GM23248 (cell line): ENCODE data around the gene UPF1. TPM values are rescaled to one million over a fixed set of nuclear protein-coding genes. Genes with fewer than 3 reads are reported as not detected.

Source experiments
- DNase-seq: peaks from one replicate; pipeline ENCODE4 v3.0.0-alpha.2; 2015
- H2AFZ ChIP-seq: fragments of 200-600 bp; sonication (generic); 2 replicates; pipeline ENCODE4 v1.6.1; 2016; ENCODE audit warnings: antibody characterized with exemption
- H3F3A ChIP-seq: fragments of 200-600 bp; sonication (generic); 2 replicates; pipeline ENCODE4 v1.6.1; 2016; ENCODE audit warnings: mild to moderate bottlenecking, antibody characterized with exemption, mixed run types; ENCODE audit not compliant: insufficient read depth
- H3K27ac ChIP-seq: fragments of 200-600 bp; sonication (generic); 2 replicates; pipeline ENCODE4 v1.5.1; 2016; ENCODE audit warnings: mild to moderate bottlenecking
- H3K27me3 ChIP-seq: fragments of 200-600 bp; sonication (generic); replicated peaks from 2 replicates; pipeline ENCODE4 v1.6.1; 2016; ENCODE audit warnings: mild to moderate bottlenecking; ENCODE audit not compliant: insufficient read depth
- H3K36me3 ChIP-seq: fragments of 200-600 bp; sonication (generic); 2 replicates; pipeline ENCODE4 v1.6.1; 2016; ENCODE audit warnings: low read depth, mild to moderate bottlenecking
- H3K4me1 ChIP-seq: fragments of 200-600 bp; sonication (generic); 2 replicates; pipeline ENCODE4 v1.6.1; 2016; ENCODE audit warnings: mild to moderate bottlenecking; ENCODE audit not compliant: insufficient read depth
- H3K4me2 ChIP-seq: fragments of 200-600 bp; sonication (generic); one replicate; pipeline ENCODE4 v1.6.1; 2016; ENCODE audit warnings: mild to moderate bottlenecking; ENCODE audit not compliant: unreplicated experiment
- H3K4me3 ChIP-seq: fragments of 200-600 bp; sonication (generic); 2 replicates; pipeline ENCODE4 v1.5.1; 2016; ENCODE audit warnings: mild to moderate bottlenecking
- H3K79me2 ChIP-seq: fragments of 200-600 bp; sonication (generic); 2 replicates; pipeline ENCODE4 v1.6.1; 2016; ENCODE audit warnings: mild to moderate bottlenecking; ENCODE audit not compliant: insufficient read depth
- H3K9ac ChIP-seq: fragments of 200-600 bp; sonication (generic); 2 replicates; pipeline ENCODE4 v1.6.1; 2016; ENCODE audit warnings: mild to moderate bottlenecking
- H3K9me2 ChIP-seq: fragments of 200-600 bp; sonication (generic); 2 replicates; pipeline ENCODE4 v1.6.1; 2016; ENCODE audit warnings: mixed run types, mild to moderate bottlenecking, moderate library complexity; ENCODE audit not compliant: insufficient read depth
- H3K9me3 ChIP-seq: fragments of 200-600 bp; sonication (generic); one replicate; pipeline ENCODE4 v1.6.1; 2017; ENCODE audit warnings: low read depth
- H4K20me1 ChIP-seq: fragments of 200-600 bp; sonication (generic); 2 replicates; pipeline ENCODE4 v1.6.0; 2016; ENCODE audit not compliant: insufficient read depth
- EZH2 ChIP-seq: fragments of 200-600 bp; sonication (generic); IDR thresholded peaks from 2 replicates; pipeline ENCODE4 v1.6.1; 2018; ENCODE audit warnings: antibody characterized with exemption, mild to moderate bottlenecking; ENCODE audit not compliant: insufficient read depth, poor library complexity, severe bottlenecking
- EZH2phosphoT487 ChIP-seq: fragments of 200-600 bp; sonication (generic); IDR thresholded peaks from 2 replicates; pipeline ENCODE4 v1.6.1; 2018; ENCODE audit warnings: antibody characterized with exemption, moderate library complexity, mild to moderate bottlenecking, low read depth; ENCODE audit not compliant: insufficient read depth
- WGBS, 2 experiments: methylation state at CpG; one replicate each; pipeline ENCODE4 v1.1.6; 2015 to 2017; ENCODE audit warnings: low lambda C conversion rate in 2 of 2, low coverage in 1 of 2; ENCODE audit errors: missing lambda C conversion rate in 2 of 2; 5-methylcytosine and 5-hydroxymethylcytosine counted together
- in situ Hi-C: fragments of 300-500 bp; cut with MboI; formaldehyde crosslinking; loops from 2 replicates; pipeline ENCODE4 v1.15.0; 2020
- polyA plus RNA-seq: library from polyadenylated mRNA; unstranded; fragments of >200 nt; fragmentation: Nextera tagmentation; extraction: Ambion mirVana; gene quantifications from 2 replicates; pipeline ENCODE4 v1.2.1, GENCODE V29; 2016
- total RNA-seq: library from RNA; depleted of rRNA; stranded (reverse); fragments of >200 nt; shearing (Covaris generic); gene quantifications from 2 replicates; pipeline ENCODE4 v1.2.3, GENCODE V29; 2014

UPF1 gene
- total and polyA plus RNA-seq, 2 experiments from 2014 or later, result 4.3 to 57.4 TPM

DNA sequence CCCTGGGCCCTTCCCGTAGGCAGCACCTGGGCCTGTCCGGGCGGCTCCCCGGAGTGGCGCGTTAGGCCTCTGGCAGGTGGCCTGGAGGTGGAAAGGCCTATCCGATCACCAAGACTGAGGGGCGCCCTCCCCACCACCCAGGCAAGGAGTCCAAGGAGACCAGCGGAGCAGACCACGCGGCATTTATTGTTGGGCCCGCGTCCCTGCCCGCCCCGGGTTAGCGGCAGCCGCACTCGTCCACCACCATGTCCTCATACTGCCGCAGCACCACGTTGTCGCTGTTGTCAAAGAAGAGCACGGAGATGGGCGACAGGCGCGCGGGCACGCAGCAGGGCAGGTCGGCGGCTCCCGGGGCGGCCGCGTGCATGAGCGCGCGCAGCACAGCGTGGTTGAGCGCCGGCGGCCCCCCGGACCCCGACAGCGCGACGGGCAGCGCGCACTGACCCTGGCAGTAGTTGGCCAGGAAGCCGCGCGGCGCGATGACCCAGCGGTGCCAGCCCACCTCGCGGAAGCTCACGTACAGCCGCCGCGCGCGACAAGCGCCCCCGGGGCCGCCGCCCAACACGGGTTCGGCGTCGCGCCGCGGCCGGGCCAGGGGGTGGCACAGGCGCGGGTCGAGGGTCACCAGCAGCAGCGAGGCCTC lies 36.7 kb downstream of the UPF1 start:
- H4K20me1 ChIP-seq, result no peaks in the 10 kb centered on the region
- 50 to 67% methylated on average over 59 to 62 of the region's 77 CpGs for WGBS, 2 experiments
- H3K4me2 ChIP-seq, result no peak overlapping the region
- no peaks in the 10 kb centered on the region for H3K79me2 ChIP-seq
- H3K27me3 ChIP-seq, result no peaks in the 10 kb centered on the region
- DNase-seq, result no peak
- in situ Hi-C loops, result no loop called here
- no peak overlapping the region for H3K4me3 ChIP-seq
- no peak overlapping the region for H3K9ac ChIP-seq
- peaks cover 19% of the 10 kb centered on the region; the same call in 1 of the 2 replicates for H3K36me3 ChIP-seq
- TF ChIP-seq EZH2 (no peak), EZH2phosphoT487 (no peak)
- H2AFZ ChIP-seq, result no peak overlapping the region
- H3F3A ChIP-seq, result peaks cover 4% of the 10 kb centered on the region; the same call in 1 of the 2 replicates
- no peak overlapping the region for H3K27ac ChIP-seq
- H3K4me1 ChIP-seq, result no peaks in the 10 kb centered on the region
- no peaks in the 10 kb centered on the region for H3K9me2 ChIP-seq
- H3K9me3 ChIP-seq, result no peaks in the 10 kb centered on the region

DNA sequence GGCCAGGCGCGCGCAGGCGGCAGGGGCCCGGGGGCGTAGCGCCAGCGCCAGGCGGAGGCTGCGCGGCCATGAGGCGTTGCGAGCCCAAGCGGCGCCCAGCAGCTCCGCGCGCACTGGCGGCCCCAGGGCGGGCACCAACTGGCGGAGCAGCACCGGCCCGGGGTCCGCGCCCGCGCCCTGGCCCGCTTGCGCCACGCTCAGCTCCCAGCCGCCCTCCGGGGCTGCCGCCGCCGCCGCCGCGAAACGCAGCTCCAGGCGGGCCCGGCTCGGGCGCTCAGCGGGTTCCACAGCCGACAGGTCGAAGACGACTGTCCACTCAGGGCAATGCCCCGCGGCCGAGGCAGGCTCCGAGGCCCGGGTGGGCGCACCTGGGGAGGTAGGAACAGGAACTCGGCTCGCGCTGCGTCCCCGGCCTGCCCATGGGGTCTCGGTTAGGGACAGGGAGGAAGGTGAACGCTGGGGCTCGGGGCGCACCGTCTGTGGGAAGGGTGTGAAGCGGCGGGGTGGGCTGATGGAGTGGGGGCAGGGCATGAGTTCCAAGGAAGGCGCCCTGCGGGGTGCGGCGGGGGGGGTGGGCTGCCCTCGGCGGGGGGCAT lies 37.4 kb downstream of the UPF1 start:
- H3K4me3 ChIP-seq, result no peak overlapping the region
- H3K27ac ChIP-seq, result no peak overlapping the region
- no peaks in the 10 kb centered on the region for H4K20me1 ChIP-seq
- H3K4me2 ChIP-seq, result no peak overlapping the region
- peaks cover 19% of the 10 kb centered on the region; the same call in 1 of the 2 replicates for H3K36me3 ChIP-seq
- no peaks in the 10 kb centered on the region for H3K79me2 ChIP-seq
- H3K9ac ChIP-seq, result no peak overlapping the region
- DNase-seq, result peak; percentile 35
- H3F3A ChIP-seq, result peaks cover 3% of the 10 kb centered on the region; the same call in 1 of the 2 replicates
- in situ Hi-C loops, result no loop called here
- 23 to 29% methylated on average over 32 to 58 of the region's 71 CpGs for WGBS, 2 experiments
- no peaks in the 10 kb centered on the region for H3K27me3 ChIP-seq
- no peaks in the 10 kb centered on the region for H3K9me3 ChIP-seq
- no peaks in the 10 kb centered on the region for H3K4me1 ChIP-seq
- H2AFZ ChIP-seq, result no peak overlapping the region
- TF ChIP-seq EZH2phosphoT487 (no peak), EZH2 (no peak)
- no peaks in the 10 kb centered on the region for H3K9me2 ChIP-seq

DNA sequence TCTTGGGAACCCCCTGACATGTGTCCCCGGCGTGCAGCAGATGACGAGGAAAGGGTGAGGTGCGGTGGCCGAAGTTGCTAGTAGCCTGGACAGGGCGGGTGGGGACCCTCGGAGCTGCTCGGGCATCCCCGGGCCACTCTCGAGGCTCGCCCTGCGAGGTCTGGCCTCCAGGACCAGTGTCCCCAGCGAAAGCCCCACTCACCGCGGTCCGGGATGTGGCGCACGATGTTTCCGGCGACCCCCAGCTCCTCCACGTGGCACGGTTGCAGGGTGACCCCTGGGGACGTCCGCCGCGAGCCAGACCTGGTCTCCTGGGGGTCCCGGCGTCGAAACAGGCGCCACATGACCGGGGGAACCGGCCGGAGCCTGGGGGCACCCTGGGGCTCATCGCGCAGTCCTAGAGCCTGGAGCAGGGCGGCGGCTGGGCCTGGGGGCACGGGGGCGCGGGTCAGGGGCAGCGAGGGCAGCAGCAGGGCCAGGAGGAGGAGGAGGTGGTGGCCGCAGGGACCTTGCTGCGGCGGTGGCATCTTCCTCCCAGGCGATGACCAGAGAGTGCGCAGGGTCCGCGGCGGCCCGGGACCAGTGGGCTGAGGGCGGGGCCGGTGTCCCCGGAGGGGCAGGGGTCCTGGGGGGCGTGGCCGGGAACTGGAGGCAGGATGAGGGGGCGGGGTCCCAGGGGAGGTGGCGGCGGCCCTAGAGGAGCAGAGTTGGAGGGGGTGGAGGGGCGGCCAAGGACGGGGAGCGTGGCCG lies 38.2 kb downstream of the UPF1 start:
- no peaks in the 10 kb centered on the region for H3K27me3 ChIP-seq
- no peaks in the 10 kb centered on the region for H3K9me3 ChIP-seq
- no peak overlapping the region for H3K9ac ChIP-seq
- no peak for TF ChIP-seq EZH2
- no peak for TF ChIP-seq EZH2phosphoT487
- H3K36me3 ChIP-seq, result peaks cover 19% of the 10 kb centered on the region; the same call in 1 of the 2 replicates
- no peaks in the 10 kb centered on the region for H4K20me1 ChIP-seq
- no peaks in the 10 kb centered on the region for H3K9me2 ChIP-seq
- 20 to 24% methylated on average over 16 to 61 of the region's 62 CpGs for WGBS, 2 experiments
- H3K79me2 ChIP-seq, result no peaks in the 10 kb centered on the region
- no peaks in the 10 kb centered on the region; the same call in 1 of the 2 replicates for H3F3A ChIP-seq
- H3K4me2 ChIP-seq, result no peak overlapping the region
- no peaks in the 10 kb centered on the region for H3K4me1 ChIP-seq
- in situ Hi-C loops, result no loop called here
- no peak overlapping the region for H3K4me3 ChIP-seq
- no peak for DNase-seq
- H3K27ac ChIP-seq, result no peak overlapping the region
- no peak overlapping the region for H2AFZ ChIP-seq

DNA sequence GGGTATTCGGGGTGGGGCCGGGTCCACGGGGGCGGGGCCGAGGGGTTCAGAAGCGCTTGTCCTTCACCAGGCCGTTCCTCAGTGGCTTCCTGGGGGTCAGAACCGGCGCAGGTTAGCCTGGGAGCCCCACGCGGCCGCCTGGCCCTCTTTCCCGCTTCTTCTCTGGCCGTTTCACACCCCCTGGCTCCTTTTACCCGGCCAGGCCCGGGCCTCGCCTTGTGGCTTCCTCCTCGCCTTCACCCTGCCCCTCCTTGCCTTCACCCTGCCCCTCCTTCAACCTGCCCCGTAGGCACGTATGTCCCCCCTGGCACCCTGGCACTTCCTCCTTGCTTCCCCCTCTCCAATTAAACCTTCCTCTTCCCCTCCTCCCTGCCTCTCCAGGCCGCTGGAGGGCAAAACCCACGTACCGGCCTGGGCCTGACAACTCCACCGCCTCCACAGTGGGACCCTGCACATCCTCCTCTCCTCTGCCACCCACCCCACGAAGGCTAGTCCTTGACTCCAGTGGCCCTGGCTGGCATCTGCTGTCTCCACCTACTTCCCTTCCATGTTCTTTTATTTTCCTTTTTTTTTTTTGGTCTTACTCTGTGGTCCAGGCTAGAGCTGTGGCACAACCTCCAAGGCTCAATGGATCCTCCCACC lies 38.9 kb downstream of the UPF1 start:
- Histone ChIP-seq H3K79me2 (no peaks in the 10 kb centered on the region), H3F3A (no peaks in the 10 kb centered on the region; the same call in 1 of the 2 replicates), H3K27ac (no peak overlapping the region), H4K20me1 (no peaks in the 10 kb centered on the region), H3K4me1 (no peaks in the 10 kb centered on the region), H3K4me3 (no peak overlapping the region), H2AFZ (no peak overlapping the region), H3K9me2 (no peaks in the 10 kb centered on the region), H3K4me2 (no peak overlapping the region), H3K9ac (no peak overlapping the region), H3K27me3 (no peaks in the 10 kb centered on the region), H3K9me3 (no peaks in the 10 kb centered on the region), H3K36me3 (peaks cover 12% of the 10 kb centered on the region; the same call in 1 of the 2 replicates)
- no peak for DNase-seq
- 59 to 82% methylated on average over 5 to 25 of the region's 25 CpGs for WGBS, 2 experiments
- in situ Hi-C loops, result no loop called here
- TF ChIP-seq EZH2phosphoT487, result no peak
- no peak for TF ChIP-seq EZH2
